Breast epithelium (tissue), 3 donors: ENCODE measurements around the gene ALKBH3.

Experiments
- CTCF ChIP-seq, 3 donors: fragments of 450-650 bp; IDR thresholded peaks; one replicate each; pipeline ENCODE4 v1.5.1; 2016 to 2017; ENCODE audit warnings: antibody characterized with exemption in 3 of 3, mild to moderate bottlenecking in 3 of 3, moderate library complexity in 3 of 3
- POLR2A ChIP-seq: fragments of 450-650 bp; IDR thresholded peaks from one replicate; pipeline ENCODE4 v1.6.1; 2016; ENCODE audit warnings: antibody characterized with exemption, mild to moderate bottlenecking, moderate library complexity

GRCh38 chr11:43868852-43869567, 11.6 kb upstream of the ALKBH3 start:
- no peak for TF ChIP-seq CTCF (IDR thresholded peaks at IDR 0.05)
- TF ChIP-seq POLR2A: no peak
